Adipose tissue (tissue), 3 donors: ENCODE data around the gene SLC40A1. TPM values are rescaled to one million over a fixed set of nuclear protein-coding genes. Genes with fewer than 3 reads are reported as not detected.

Source experiments
- H3K27ac ChIP-seq: one replicate; pipeline ENCODE4 v1.5.1; 2013; ENCODE audit warnings: low read depth, low read length
- WGBS, 3 donors: extraction: QIAGEN DNeasy Blood & Tissue Kit; methylation state at CpG; one replicate each; pipeline ENCODE4 v1.1.7; 2013; 5-methylcytosine and 5-hydroxymethylcytosine counted together
- polyA plus RNA-seq, 3 donors: library from polyadenylated mRNA; stranded (reverse); fragments of 200-250 nt; gene quantifications; one replicate each; pipeline ENCODE4 v1.2.3, GENCODE V29; 2013
- donor health status: healthy with polysubstance abuse.
- donor health status: Bipolar disorder and iron deficiency.
- donor health status: healthy.

SLC40A1 gene
- polyA plus RNA-seq: 10 to 100 TPM; 14.9 to 58.0 (median 32.5) TPM

- 0 to 1% (median 1%) methylated on average over 77 to 78 of the region's 78 CpGs for WGBS, 3 donors
- H3K27ac ChIP-seq: peak within 1 kb of the TSS; percentile 86
Observed at GRCh38 chr2:189580658-189581353, at the start of gene SLC40A1. TSS of gene SLC40A1 (minus strand) at chr2:189580786. CDS start at chr2:189580460, 326 bp downstream.

DNA sequence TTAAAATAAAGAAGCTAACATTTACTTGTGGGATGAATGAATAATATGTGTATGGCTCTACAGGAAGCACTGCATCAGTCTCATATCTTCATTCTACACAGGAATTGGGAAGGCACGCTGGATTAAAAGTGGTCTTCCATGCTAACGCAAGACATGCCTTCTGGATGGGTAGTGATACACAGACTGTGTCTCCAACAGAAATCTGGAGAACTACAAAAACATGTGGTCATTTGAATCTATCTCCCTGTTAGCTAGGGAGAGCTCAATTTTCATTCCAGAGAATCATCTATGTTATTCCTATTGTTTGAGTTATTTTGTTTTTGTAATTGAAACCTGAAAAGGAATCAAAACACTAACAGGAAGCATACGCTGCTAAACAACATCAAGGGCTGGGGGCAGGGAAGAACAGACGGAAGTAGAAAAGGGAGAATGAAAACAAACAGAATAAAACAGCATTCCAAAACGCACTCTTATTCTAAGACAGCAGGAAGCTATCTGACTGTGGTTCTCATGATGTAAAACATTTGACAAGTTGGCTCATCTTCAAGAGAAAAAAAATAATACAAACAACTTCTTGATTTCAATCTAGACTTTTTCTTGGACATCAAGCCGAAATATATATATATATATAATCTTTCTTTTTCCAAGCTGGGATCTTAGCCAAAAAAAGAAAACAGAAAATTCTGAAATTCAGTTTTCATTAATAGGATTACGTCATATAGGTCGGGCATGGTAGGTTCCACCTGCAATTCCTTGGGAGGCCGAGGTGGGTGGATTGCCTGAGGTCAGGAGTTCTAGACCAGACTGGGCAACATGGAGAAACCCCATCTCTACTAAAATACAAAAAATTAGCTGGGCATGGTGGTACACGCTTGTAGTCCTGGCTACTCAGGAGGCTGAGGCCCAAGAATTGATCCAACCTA lies 49.2 kb upstream of the SLC40A1 start:
- WGBS, 3 donors: 64 to 72% (median 65%) methylated on average over 10 of the region's 10 CpGs
- no peak overlapping the region for H3K27ac ChIP-seq

- no peak overlapping the region for H3K27ac ChIP-seq
- WGBS, 3 donors: 89 to 93% (median 89%) methylated on average over 9 of the region's 9 CpGs
Observed at GRCh38 chr2:189628817-189629530, 48.4 kb upstream of the SLC40A1 start.

DNA sequence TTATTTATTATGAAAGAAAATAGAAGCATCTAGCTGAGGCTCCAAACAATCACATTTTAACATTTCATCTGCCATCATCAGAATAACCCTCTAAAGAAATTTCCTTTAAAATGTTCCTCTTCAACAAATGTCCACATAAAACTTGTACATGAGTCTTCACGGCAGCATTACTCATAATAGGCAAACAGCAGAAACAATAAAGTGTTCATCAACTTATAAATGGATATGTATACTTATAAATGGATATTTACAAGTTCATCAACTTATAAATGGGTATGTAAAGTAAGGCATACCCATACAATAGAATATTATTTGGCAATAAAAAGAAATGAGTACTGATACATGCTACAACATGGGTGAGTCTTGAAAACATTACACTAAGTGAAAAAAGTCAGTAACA lies 47.2 kb upstream of the SLC40A1 start:
- WGBS, 3 donors: 91 to 100% (median 97%) methylated on average over 1 of the region's 1 CpG
- H3K27ac ChIP-seq: no peak overlapping the region

GRCh38 chr2:189625636-189626035 lies 45.0 kb upstream of the SLC40A1 start:
- 89 to 100% (median 94%) methylated on average over 2 of the region's 2 CpGs for WGBS, 3 donors
- no peak overlapping the region for H3K27ac ChIP-seq

DNA sequence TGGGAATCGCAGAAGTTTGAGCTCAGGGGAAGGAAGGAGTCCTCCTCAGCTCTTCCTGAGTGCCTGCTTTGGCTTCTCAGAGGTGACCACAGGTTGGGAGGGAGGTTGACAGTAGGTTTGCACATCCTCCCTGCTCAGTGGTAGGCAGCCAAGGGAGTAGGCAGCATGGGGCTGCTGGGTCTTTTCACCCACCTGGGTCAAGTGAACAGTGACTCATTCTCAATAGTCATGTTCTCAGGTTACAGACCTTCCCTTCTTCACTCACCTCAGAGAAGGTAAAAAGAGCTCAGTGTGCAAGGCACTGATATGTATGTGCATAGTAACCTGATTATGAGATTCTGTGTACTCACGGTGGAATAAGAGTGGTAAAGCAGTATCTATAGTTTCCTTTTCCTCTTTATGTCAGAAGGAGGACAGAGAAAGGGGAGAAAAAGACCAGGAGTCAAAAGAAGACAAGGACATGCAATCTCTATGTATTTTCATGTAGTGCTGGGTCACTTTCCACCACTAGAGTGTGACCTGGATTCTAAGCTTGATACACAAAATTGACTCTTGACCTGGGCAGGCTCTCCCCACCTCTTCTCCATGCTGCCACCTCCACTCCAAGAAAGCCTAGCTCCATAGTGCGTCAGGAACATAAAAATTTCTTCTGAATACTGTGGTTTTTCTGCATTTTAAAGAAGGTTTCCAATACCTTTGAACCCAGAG lies 44.2 kb upstream of the SLC40A1 start:
- no peak overlapping the region for H3K27ac ChIP-seq
- 70 to 79% (median 72%) methylated on average over 3 of the region's 3 CpGs for WGBS, 3 donors

- whole genome bisulfite sequencing, 3 donors: 88 to 98% (median 93%) methylated on average over 1 of the region's 1 CpG
- no peak overlapping the region for H3K27ac ChIP-seq
Observed at GRCh38 chr2:189623049-189623448, 42.5 kb upstream of the SLC40A1 start.

DNA sequence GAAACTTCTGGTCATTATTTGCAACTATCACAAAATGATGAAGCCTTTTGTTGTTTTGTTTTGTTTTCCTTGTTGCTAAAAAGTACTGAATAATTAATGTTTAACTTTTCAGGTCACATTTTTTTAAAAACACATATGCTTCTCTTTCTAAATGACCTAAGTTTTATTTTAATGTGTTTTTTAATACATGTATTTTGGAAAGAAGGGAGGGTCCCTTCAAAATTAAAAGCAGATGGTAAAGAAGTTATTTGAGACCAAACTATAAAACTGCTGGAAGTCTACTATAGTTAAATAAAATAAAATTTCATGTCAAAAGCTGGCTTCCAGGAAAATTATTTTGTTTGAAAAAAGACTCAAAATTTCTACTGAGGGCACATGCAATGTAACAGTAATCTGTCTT lies 41.2 kb upstream of the SLC40A1 start:
- no peak overlapping the region for H3K27ac ChIP-seq

GRCh38 chr2:189618197-189618596 lies 37.6 kb upstream of the SLC40A1 start:
- WGBS, 3 donors: 0% methylated on average over 1 of the region's 1 CpG
- H3K27ac ChIP-seq: no peak overlapping the region

DNA sequence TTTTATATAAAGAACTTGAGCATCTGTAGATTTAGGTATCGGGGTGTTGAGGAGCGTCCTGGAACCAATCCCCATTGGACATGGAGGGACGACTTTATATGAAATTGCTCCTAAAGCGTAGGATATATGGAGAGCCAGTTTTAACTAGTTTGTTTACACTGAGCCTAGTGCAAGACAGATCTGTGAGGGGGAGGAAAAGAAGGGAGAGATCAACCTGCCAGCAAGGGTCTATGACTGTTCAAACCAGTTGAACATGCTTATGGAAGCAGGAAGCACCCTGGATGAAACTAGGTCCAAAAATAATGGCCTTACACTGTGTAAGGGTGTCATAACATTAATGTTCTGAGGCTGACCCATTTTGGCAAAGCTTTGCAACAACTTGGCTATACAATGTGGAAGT lies 34.0 kb upstream of the SLC40A1 start:
- no peak overlapping the region for H3K27ac ChIP-seq
- 87 to 94% (median 93%) methylated on average over 4 of the region's 4 CpGs for WGBS, 3 donors

- H3K27ac ChIP-seq: no peak overlapping the region
- 47 to 85% (median 48%) methylated on average over 2 of the region's 2 CpGs for WGBS, 3 donors
Observed at GRCh38 chr2:189613650-189614420, 33.2 kb upstream of the SLC40A1 start.

- WGBS, 3 donors: 3 to 15% (median 6%) methylated on average over 6 of the region's 6 CpGs
- H3K27ac ChIP-seq: no peak overlapping the region
Observed at GRCh38 chr2:189613077-189613636, 32.6 kb upstream of the SLC40A1 start.

DNA sequence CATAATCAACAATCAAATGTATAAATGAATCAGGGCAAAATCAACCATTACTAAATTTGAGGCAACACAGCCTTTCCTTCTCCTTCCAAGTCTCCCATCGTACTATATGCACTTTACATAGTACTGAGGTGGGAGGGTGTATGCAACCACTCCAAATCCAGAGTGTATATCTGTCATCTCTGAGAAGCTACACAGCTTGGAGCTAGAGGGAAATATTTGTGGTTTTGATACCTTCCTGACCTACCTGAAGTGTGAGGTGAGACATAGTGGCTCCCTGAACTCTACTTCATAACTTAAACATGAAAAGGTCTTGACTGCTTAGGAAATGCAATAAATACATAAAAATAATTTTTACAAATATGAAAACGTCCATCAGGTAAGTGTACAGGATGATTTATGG lies 30.1 kb upstream of the SLC40A1 start:
- H3K27ac ChIP-seq: no peak overlapping the region

GRCh38 chr2:189609853-189610252 lies 29.3 kb upstream of the SLC40A1 start:
- 86 to 90% (median 89%) methylated on average over 1 of the region's 1 CpG for WGBS, 3 donors
- H3K27ac ChIP-seq: no peak overlapping the region

More for the DNA sequence above, 30.1 kb upstream of the SLC40A1 start:
- 77 to 87% (median 82%) methylated on average over 2 of the region's 2 CpGs for WGBS, 3 donors

DNA sequence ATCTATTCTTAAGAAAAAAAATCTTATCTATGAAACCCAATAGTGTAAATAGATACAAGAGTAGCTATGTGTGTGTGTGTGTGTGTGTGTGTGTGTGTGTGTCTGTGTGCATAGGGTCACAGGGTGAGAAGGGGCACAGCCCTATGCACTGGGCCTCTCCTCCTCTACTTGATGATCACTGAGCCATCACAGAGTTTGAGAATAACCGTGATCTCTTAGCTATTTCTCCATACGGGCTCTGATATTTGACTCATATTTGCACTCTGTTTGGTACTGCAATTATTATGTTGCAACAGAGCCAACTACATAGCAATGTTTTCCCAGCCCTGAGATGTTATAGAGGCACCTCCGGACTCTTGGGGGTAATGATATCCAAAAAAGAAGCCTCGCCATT lies 28.8 kb upstream of the SLC40A1 start:
- 70 to 79% (median 75%) methylated on average over 4 of the region's 4 CpGs for WGBS, 3 donors
- no peak overlapping the region for H3K27ac ChIP-seq

- WGBS, 3 donors: 69 to 81% (median 77%) methylated on average over 2 of the region's 2 CpGs
- no peak overlapping the region for H3K27ac ChIP-seq
Observed at GRCh38 chr2:189608795-189609422, 28.3 kb upstream of the SLC40A1 start.

DNA sequence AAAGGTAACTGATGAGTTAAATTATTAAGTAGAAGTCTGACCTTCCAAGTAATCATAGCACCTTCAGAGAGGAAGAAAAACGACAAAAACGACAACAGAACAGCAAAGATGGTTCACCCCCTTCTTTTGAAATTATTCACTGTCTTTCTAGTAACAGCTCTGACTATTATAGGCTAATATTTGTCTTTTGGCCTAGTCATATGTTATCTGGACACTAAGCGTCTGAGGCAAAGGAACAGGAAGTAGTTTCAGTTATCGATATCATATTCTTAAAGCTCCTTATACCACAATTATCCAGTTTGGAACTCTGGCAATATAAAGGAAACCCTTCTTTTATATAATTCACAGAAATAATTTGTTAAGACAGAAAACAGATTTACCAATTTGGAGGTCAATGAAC lies 27.6 kb upstream of the SLC40A1 start:
- WGBS, 3 donors: 80 to 85% (median 82%) methylated on average over 4 of the region's 4 CpGs
- H3K27ac ChIP-seq: no peak overlapping the region
